ENCODE data around the gene TRAF3IP3.

DNA sequence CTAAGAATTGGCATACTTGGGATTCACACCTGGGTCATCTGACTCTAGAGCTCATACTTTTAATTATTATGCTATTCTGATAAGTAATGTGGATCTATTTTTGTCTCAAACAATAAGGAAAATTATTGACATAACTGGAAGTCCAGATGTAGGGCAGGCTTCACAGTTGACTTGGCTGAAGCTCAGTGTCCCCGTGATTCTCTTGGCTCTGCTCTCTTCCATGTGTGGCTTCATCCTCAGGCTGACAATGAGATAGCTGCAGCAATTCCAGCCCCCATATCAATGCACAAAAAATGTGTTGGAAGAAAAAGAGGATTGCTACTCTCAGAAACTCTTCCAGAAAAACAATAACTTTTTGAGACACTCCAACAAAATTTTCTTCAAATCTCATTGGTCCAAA is 27.4 kb upstream of the TRAF3IP3 start:
- TF ChIP-seq CTCF (IDR thresholded peaks at IDR 0.05) (no peak), CHD2 (IDR thresholded peaks at IDR 0.05; ENCODE audit: low read length, partially characterized antibody) (no peak), CHD4 (IDR thresholded peaks at IDR 0.05; ENCODE audit: borderline replicate concordance) (no peak), BHLHE40 (IDR thresholded peaks at IDR 0.05; ENCODE audit: low read depth, low read length) (no peak), POLR2A (IDR thresholded peaks at IDR 0.05; ENCODE audit: low read length) (no peak), SMC3 (IDR thresholded peaks at IDR 0.05) (no peak)

Measured in A549 (cell line).